Measurements from ENCODE around the gene MSMB.

GRCh38 chr10:46037107-46037825 lies 8.8 kb downstream of the MSMB start:
- TF ChIP-seq CTCF (IDR thresholded peaks at IDR 0.05; ENCODE audit: insufficient read depth, low read length) (no peak), POLR2AphosphoS5 (IDR thresholded peaks at IDR 0.05; ENCODE audit: low read depth) (no peak), REST (IDR thresholded peaks at IDR 0.05; ENCODE audit: insufficient replicate concordance, low read depth) (no peak)
